ENCODE results near the gene THRSP. TPM values are rescaled to one million over a fixed set of nuclear protein-coding genes. Genes with fewer than 3 reads are reported as not detected.

Gene THRSP
- total RNA-seq, 1 experiment from 2014 or later = not detected

GRCh38 chr11:78038697-78039313 is 24.9 kb upstream of the THRSP start:
- Histone ChIP-seq H3K23me2 (ENCODE audit: insufficient read length, low read depth, low read length, poor library complexity, severe bottlenecking) (peaks cover 2% of the 10 kb centered on the region), H3K9ac (ENCODE audit: extremely low read depth, insufficient read length, low read length) (no peak overlapping the region), H3K4ac (ENCODE audit: low read depth, low read length) (no peak overlapping the region), H2BK5ac (ENCODE audit: insufficient read length, low read length) (no peak overlapping the region), H2BK120ac (ENCODE audit: low read depth, low read length, poor library complexity, severe bottlenecking) (no peak overlapping the region), H2BK20ac (ENCODE audit: low read depth, low read length, poor library complexity, severe bottlenecking) (no peak overlapping the region), H3K27ac (ENCODE audit: insufficient read length, low read depth, low read length) (no peak overlapping the region), H4K8ac (replicated peaks; ENCODE audit: insufficient read length, low read depth, low read length) (no peak overlapping the region), H3K14ac (ENCODE audit: insufficient read depth, low read length) (no peak overlapping the region), H3K18ac (ENCODE audit: insufficient read length, low read depth, low read length) (no peak overlapping the region), H2AK5ac (ENCODE audit: insufficient read length, low read length) (no peak overlapping the region), H3K23ac (ENCODE audit: insufficient read length, low read depth, low read length) (no peak overlapping the region), H3T11ph (ENCODE audit: low read length) (no peak overlapping the region), H3K4me2 (ENCODE audit: insufficient read depth, insufficient read length, low read length) (no peak overlapping the region), H2BK12ac (ENCODE audit: insufficient read length, low read depth, low read length) (no peak overlapping the region), H4K91ac (ENCODE audit: insufficient read length, low read depth, low read length) (no peak overlapping the region), H3K79me2 (ENCODE audit: insufficient read depth, low read length) (no peaks in the 10 kb centered on the region), H3K9me3 (ENCODE audit: control insufficient read depth, low read depth, low read length) (no peaks in the 10 kb centered on the region), H3K56ac (ENCODE audit: insufficient read length, low read depth, low read length) (no peak overlapping the region), H3K27me3 (ENCODE audit: insufficient read depth, low read length) (no peaks in the 10 kb centered on the region), H4K20me1 (ENCODE audit: control insufficient read depth, insufficient read depth, insufficient read length) (no peaks in the 10 kb centered on the region), H4K5ac (ENCODE audit: insufficient read length, low read depth, low read length) (no peak overlapping the region), H3K4me1 (ENCODE audit: insufficient read depth, low read length) (no peaks in the 10 kb centered on the region), H2AFZ (ENCODE audit: low read length) (no peak overlapping the region), H3K79me1 (ENCODE audit: insufficient read depth, low read depth, low read length, poor library complexity, severe bottlenecking) (no peaks in the 10 kb centered on the region), H2BK15ac (ENCODE audit: low read depth, low read length) (no peak overlapping the region)
- DNase-seq = no peak
- Mint-ChIP-seq H3K9me3 (no peaks in the 10 kb centered on the region; a peak in 1 of 5 replicates), H3K4me1 (peaks cover 13 to 24% of the 10 kb centered on the region in 2 experiments), H3K4me3 (no peak overlapping the region), H3K27ac (no peak overlapping the region), H3K36me3 (ENCODE audit: insufficient read depth in 1 of 3, low read depth in 3 of 3) (no peaks in the 10 kb centered on the region), H3K27me3 (ENCODE audit: low read depth) (no peaks in the 10 kb centered on the region)
- TF ChIP-seq CTCF (conservative IDR thresholded peaks at IDR 0.05) = no peak
- no CpG with 5 or more reads among the region's 8 CpGs for WGBS (ENCODE audit: extremely low coverage, insufficient read length, low lambda C conversion rate)

Data from H9 (cell line).